H1 (cell line): ENCODE data around the gene MNS1. TPM values are rescaled to one million over a fixed set of nuclear protein-coding genes. Genes with fewer than 3 reads are reported as not detected.

Experiments used
- CTCF ChIA-PET: fragments of 300-600 bp; sonication (Branson Sonifier 250); formaldehyde crosslinking; loops from one replicate; lab custom pipeline; 2021; ENCODE audit not compliant: partially characterized antibody; lab: Charles Lee
- POLR2A ChIA-PET: fragments of 300-600 bp; sonication (Branson Sonifier 250); formaldehyde crosslinking; loops from one replicate; lab custom pipeline; 2021; ENCODE audit warnings: inconsistent platforms; ENCODE audit not compliant: partially characterized antibody; lab: Charles Lee
- DNase-seq, 2 experiments: peaks; one replicate each; pipeline versions ENCODE4 v3.0.0 to v3.0.0-alpha.2; 2010 to 2022; ENCODE audit warnings: low spot score in 2 of 2, low read depth in 1 of 2, mixed read lengths in 1 of 2
- FAIRE-seq: peaks from 2 replicates; lab custom pipeline; 2011; peaks lifted over from hg19 to GRCh38; lab: Jason Lieb, UNC
- H2AFZ ChIP-seq: 2 replicates; pipeline ENCODE4 v1.8.1; 2012; ENCODE audit warnings: low read length, inconsistent platforms
- H2AK5ac ChIP-seq: 2 replicates; pipeline ENCODE4 v1.6.1; 2013; ENCODE audit warnings: low read depth, low read length
- H2BK120ac ChIP-seq: replicated peaks from 2 replicates; pipeline ENCODE3; 2013; ENCODE audit warnings: low read depth, low read length, inconsistent platforms
- H2BK12ac ChIP-seq: 2 replicates; pipeline ENCODE4 v1.6.1; 2013; ENCODE audit warnings: low read depth, low read length
- H2BK15ac ChIP-seq: 2 replicates; pipeline ENCODE4 v1.6.1; 2013; ENCODE audit warnings: low read length
- H2BK20ac ChIP-seq: 2 replicates; pipeline ENCODE4 v1.6.1; 2013; ENCODE audit warnings: low read length
- H2BK5ac ChIP-seq: 2 replicates; pipeline ENCODE4 v1.6.1; 2013; ENCODE audit warnings: low read depth, low read length
- H3K14ac ChIP-seq: 2 replicates; pipeline ENCODE4 v1.6.1; 2013; ENCODE audit warnings: inconsistent platforms; ENCODE audit not compliant: insufficient read length
- H3K18ac ChIP-seq: 2 replicates; pipeline ENCODE4 v1.6.1; 2013; ENCODE audit warnings: low read length; ENCODE audit errors: extremely low read depth
- H3K23ac ChIP-seq: 2 replicates; pipeline ENCODE4 v1.6.1; 2013; ENCODE audit warnings: inconsistent platforms; ENCODE audit not compliant: insufficient read length
- H3K23me2 ChIP-seq: 2 replicates; pipeline ENCODE4 v1.6.1; 2013; ENCODE audit warnings: low read depth, low read length
- H3K27ac ChIP-seq: 2 replicates; pipeline ENCODE4 v1.6.1; 2011; ENCODE audit warnings: low read depth, low read length, inconsistent platforms
- H3K27me3 ChIP-seq, 4 experiments: replicated peaks in 1 of 4; 1 replicate in 1 of 4; 2 replicates in 3 of 4; pipeline versions ENCODE4 v1.6.1 to v1.8.1; 2011 to 2013; ENCODE audit warnings: low read length in 3 of 4, mild to moderate bottlenecking in 3 of 4, inconsistent platforms in 2 of 4, mixed read lengths in 2 of 4, moderate library complexity in 1 of 4; ENCODE audit not compliant: control insufficient read depth in 3 of 4, insufficient read depth in 3 of 4; ENCODE audit errors: extremely low read depth in 1 of 4
- H3K36me3 ChIP-seq, 4 experiments: 2 replicates each; pipeline versions ENCODE4 v1.6.1 to v1.8.1; 2011 to 2013; ENCODE audit warnings: mild to moderate bottlenecking in 4 of 4, low read length in 3 of 4, moderate library complexity in 2 of 4, control low read depth in 1 of 4, inconsistent platforms in 1 of 4; ENCODE audit not compliant: insufficient read depth in 4 of 4, control insufficient read depth in 2 of 4
- H3K4ac ChIP-seq: replicated peaks from 2 replicates; pipeline ENCODE3; 2013; ENCODE audit warnings: low read length, low read depth, mixed read lengths, inconsistent platforms; ENCODE audit not compliant: insufficient read length
- H3K4me1 ChIP-seq, 4 experiments: replicated peaks in 1 of 4; 1 replicate in 1 of 4; 2 replicates in 3 of 4; pipeline versions ENCODE4 v1.6.1 to v1.8.1; 2011 to 2013; ENCODE audit warnings: low read length in 3 of 4, inconsistent platforms in 2 of 4, mixed read lengths in 1 of 4; ENCODE audit not compliant: insufficient read depth in 4 of 4, control insufficient read depth in 3 of 4
- H3K4me2 ChIP-seq, 2 experiments: 2 replicates each; pipeline versions ENCODE4 v1.6.1 to v1.8.1; 2011 to 2013; ENCODE audit warnings: low read depth in 2 of 2, low read length in 2 of 2, control low read depth in 1 of 2, inconsistent platforms in 1 of 2, mild to moderate bottlenecking in 1 of 2; ENCODE audit not compliant: insufficient read depth in 1 of 2
- H3K4me3 ChIP-seq, 4 experiments: fragments of 200-600, 300-600 bp in 1 of 4; sonication (generic), shearing (Covaris generic), sonication (Bioruptor Twin) in 1 of 4; 2 replicates each; pipeline versions ENCODE4 v1.5.1 to v1.8.1; 2011 to 2016; ENCODE audit warnings: low read length in 4 of 4, low read depth in 3 of 4, control low read depth in 2 of 4, inconsistent platforms in 2 of 4, mild to moderate bottlenecking in 2 of 4, mixed read lengths in 1 of 4, moderate library complexity in 1 of 4; ENCODE audit not compliant: insufficient read depth in 2 of 4; ENCODE audit errors: extremely low read depth in 1 of 4
- H3K56ac ChIP-seq: replicated peaks from 2 replicates; pipeline ENCODE3; 2013; ENCODE audit warnings: low read depth, mild to moderate bottlenecking, mixed read lengths, low read length, inconsistent platforms; ENCODE audit not compliant: insufficient read length
- H3K79me1 ChIP-seq: 2 replicates; pipeline ENCODE4 v1.6.1; 2013; ENCODE audit warnings: low read depth, low read length, control low read depth
- H3K79me2 ChIP-seq, 2 experiments: 2 replicates each; pipeline versions ENCODE4 v1.6.1 to v1.8.1; 2012 to 2013; ENCODE audit warnings: low read length in 2 of 2, mild to moderate bottlenecking in 2 of 2, inconsistent platforms in 1 of 2; ENCODE audit not compliant: insufficient read depth in 2 of 2, control insufficient read depth in 1 of 2
- H3K9ac ChIP-seq, 4 experiments: replicated peaks in 1 of 4; 1 replicate in 1 of 4; 2 replicates in 3 of 4; pipeline versions ENCODE4 v1.6.1 to v1.8.1; 2011 to 2013; ENCODE audit warnings: low read depth in 3 of 4, low read length in 3 of 4, control low read depth in 2 of 4, mild to moderate bottlenecking in 2 of 4, moderate library complexity in 2 of 4, inconsistent platforms in 1 of 4; ENCODE audit errors: extremely low read depth in 1 of 4
- H3K9me3 ChIP-seq, 2 experiments: 2 replicates each; pipeline versions ENCODE4 v1.6.1 to v1.8.1; 2012 to 2013; ENCODE audit warnings: mild to moderate bottlenecking in 2 of 2, moderate library complexity in 2 of 2, control low read depth in 1 of 2, inconsistent platforms in 1 of 2, low read depth in 1 of 2, low read length in 1 of 2, mixed read lengths in 1 of 2; ENCODE audit not compliant: insufficient read depth in 2 of 2
- H4K20me1 ChIP-seq, 2 experiments: replicated peaks in 1 of 2; 2 replicates each; pipeline versions ENCODE3 to v1.8.1; 2011 to 2013; ENCODE audit warnings: inconsistent platforms in 2 of 2, low read length in 2 of 2, mild to moderate bottlenecking in 1 of 2; ENCODE audit not compliant: insufficient read depth in 2 of 2, control insufficient read depth in 1 of 2
- H4K5ac ChIP-seq: 2 replicates; pipeline ENCODE4 v1.6.1; 2013; ENCODE audit warnings: low read length, low read depth, mixed read lengths, inconsistent platforms; ENCODE audit not compliant: insufficient read length
- H4K8ac ChIP-seq: 2 replicates; pipeline ENCODE4 v1.8.0; 2013; ENCODE audit warnings: mild to moderate bottlenecking, moderate library complexity, low read length, inconsistent platforms; ENCODE audit not compliant: insufficient read depth; ENCODE audit errors: extremely low read depth
- H4K91ac ChIP-seq: replicated peaks from 2 replicates; pipeline ENCODE3; 2013; ENCODE audit warnings: low read length, mixed read lengths, inconsistent platforms; ENCODE audit not compliant: insufficient read length
- CHD1 ChIP-seq: IDR thresholded peaks from 2 replicates; pipeline ENCODE4 v1.6.1; 2012; ENCODE audit warnings: low read depth, low read length, improper control_type of control experiment
- CREB1 ChIP-seq: IDR thresholded peaks from 2 replicates; pipeline ENCODE4 v1.6.1; 2012; ENCODE audit warnings: inconsistent platforms
- CTBP2 ChIP-seq: IDR thresholded peaks from 2 replicates; pipeline ENCODE4 v1.7.0; 2011; ENCODE audit warnings: borderline replicate concordance, mild to moderate bottlenecking, moderate library complexity, mixed read lengths, low read length; ENCODE audit not compliant: insufficient read depth, insufficient read length
- MAX ChIP-seq: IDR thresholded peaks from 2 replicates; pipeline ENCODE4 v1.6.1; 2012; ENCODE audit warnings: inconsistent platforms
- RFX5 ChIP-seq: IDR thresholded peaks from 2 replicates; pipeline ENCODE4 v1.6.1; 2011; ENCODE audit warnings: low read depth, low read length, improper control_type of control experiment, borderline replicate concordance
- SUZ12 ChIP-seq: fragments of 200-600 bp; sonication (generic); IDR thresholded peaks from 2 replicates; pipeline ENCODE4 v1.6.1; 2012; ENCODE audit warnings: mild to moderate bottlenecking, inconsistent platforms, low read length, moderate library complexity, mixed read lengths
- TBP ChIP-seq: IDR thresholded peaks from 2 replicates; pipeline ENCODE4 v1.6.1; 2011; ENCODE audit warnings: low read depth, low read length, improper control_type of control experiment
- WGBS, 2 experiments: shearing (Covaris generic) in 1 of 2; methylation state at CpG; one replicate each; pipeline versions ENCODE4 v1.1.6 to v1.1.7; 2013 to 2015; ENCODE audit warnings: low lambda C conversion rate in 2 of 2, mixed read lengths in 2 of 2, inconsistent platforms in 1 of 2, low coverage in 1 of 2, missing lambda C conversion rate in 1 of 2; ENCODE audit not compliant: insufficient replicate concordance in 2 of 2, insufficient coverage in 1 of 2, insufficient read length in 1 of 2; ENCODE audit errors: extremely low coverage in 1 of 2, missing lambda C conversion rate in 1 of 2; 5-methylcytosine and 5-hydroxymethylcytosine counted together
- polyA plus RNA-seq, 7 experiments: library from polyadenylated mRNA; depleted of rRNA in 3 of 7; stranded (reverse) in 5 of 7; unstranded in 2 of 7; fragments of >200 nt in 5 of 7; fragments of 200-250 nt in 2 of 7; gene quantifications; 1 replicate in 5 of 7; 2 replicates in 1 of 7; 4 replicates in 1 of 7; pipeline versions ENCODE4 v1.2.1 to v1.2.3, GENCODE V29; 2011 to 2013; ENCODE audit warnings: missing spikeins in 2 of 7, mixed read lengths in 2 of 7
- total RNA-seq: library from RNA; stranded (reverse); fragmentation: NEBNext Ultra II Directional; extraction: Animal tissue kit (Norgen Biotek cat#: 25700); gene quantifications from 2 replicates; pipeline ENCODE4 v1.2.1, GENCODE V29; 2021

MNS1 gene
- total and polyA plus RNA-seq, 2 of the 8 experiments (the other 6 are each of a cell fraction or from before 2014, with no cell fraction given) = 0.57 TPM; not detected in 1

GRCh38 chr15:56471440-56472069, 6.6 kb upstream of the MNS1 start:
- no peaks in the 10 kb centered on the region for H3K79me2 ChIP-seq
- no peak for TF ChIP-seq MAX
- no peak for TF ChIP-seq CTBP2
- no peak for TF ChIP-seq RFX5
- no peak for TF ChIP-seq CHD1
- TF ChIP-seq CREB1 = no peak
- TF ChIP-seq SUZ12 = no peak
- TF ChIP-seq TBP = no peak
- H4K5ac ChIP-seq = no peak overlapping the region
- CTCF ChIA-PET = interaction anchor here (1.9 kb wide), 1 partner anchor 20 kb away, joined by 4 read pairs; no protein-coding TSS in a partner anchor
- H2BK20ac ChIP-seq = no peak overlapping the region
- H3K14ac ChIP-seq = no peak overlapping the region
- H2BK12ac ChIP-seq = no peak overlapping the region
- no peak overlapping the region for H3K4me2 ChIP-seq
- H3K36me3 ChIP-seq = no peaks in the 10 kb centered on the region
- no peak overlapping the region for H4K8ac ChIP-seq
- H3K79me1 ChIP-seq = no peaks in the 10 kb centered on the region
- FAIRE-seq = no peak
- no peaks in the 10 kb centered on the region for H3K4me1 ChIP-seq
- no peak overlapping the region for H2BK120ac ChIP-seq
- no peak overlapping the region for H3K56ac ChIP-seq
- no peak overlapping the region for H3K4ac ChIP-seq
- H3K9me3 ChIP-seq = no peaks in the 10 kb centered on the region
- no peak overlapping the region for H2AFZ ChIP-seq
- no peak overlapping the region for H3K23ac ChIP-seq
- H3K18ac ChIP-seq = no peak overlapping the region
- POLR2A ChIA-PET = no interaction called here
- no peaks in the 10 kb centered on the region for H3K23me2 ChIP-seq
- no peak for DNase-seq
- H2BK5ac ChIP-seq = no peak overlapping the region
- H4K91ac ChIP-seq = no peak overlapping the region
- no peak overlapping the region for H3K27ac ChIP-seq
- WGBS, 2 experiments = 87% methylated on average over 5 of the region's 5 CpGs; no CpG with 5 or more reads in 1 of the 2 experiments
- H3K4me3 ChIP-seq = no peak overlapping the region
- no peaks in the 10 kb centered on the region for H4K20me1 ChIP-seq
- no peaks in the 10 kb centered on the region; a peak in 1 of 7 replicates for H3K27me3 ChIP-seq
- no peak overlapping the region for H2BK15ac ChIP-seq
- no peak overlapping the region for H2AK5ac ChIP-seq
- no peak overlapping the region for H3K9ac ChIP-seq
